GM19099 (cell line): ENCODE results near the gene MORN5.

ENCODE experiments used
- POLR2A ChIP-seq: IDR thresholded peaks from 3 replicates; pipeline ENCODE4 v1.6.1; 2011; ENCODE audit warnings: low read depth; ENCODE audit not compliant: insufficient read length; ENCODE audit errors: extremely low read depth

MORN5 gene

DNA sequence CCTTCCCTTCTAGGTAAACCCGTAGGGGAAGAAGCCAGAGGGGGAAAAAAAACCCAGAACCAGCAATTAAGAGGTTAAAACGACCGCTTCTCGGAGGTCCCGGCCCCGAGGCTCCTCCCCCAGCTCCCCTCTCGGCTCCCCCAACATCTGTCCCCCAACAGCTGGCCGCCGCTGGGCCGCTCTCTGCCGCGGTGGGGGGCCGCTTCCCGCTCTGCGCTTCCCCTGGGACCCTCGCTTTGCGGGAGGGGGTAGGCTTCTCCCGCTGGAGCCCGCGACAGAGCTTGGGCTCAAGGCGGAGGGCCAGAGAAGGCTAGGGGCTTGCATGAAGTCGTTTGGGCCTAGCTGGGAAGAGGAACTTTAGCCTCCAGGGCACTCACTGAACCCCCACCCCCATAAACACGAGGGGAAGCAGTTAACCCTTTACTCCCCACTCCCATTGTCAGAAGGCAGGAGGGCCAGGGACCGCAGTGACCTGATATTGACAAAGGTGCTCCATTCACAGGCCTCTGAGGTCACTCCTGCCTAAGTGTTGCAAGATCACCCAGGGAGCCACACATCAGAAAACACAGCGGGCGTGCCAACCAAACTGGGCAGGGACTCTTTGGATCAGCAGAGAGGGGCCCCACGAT is 61.6 kb downstream of the MORN5 start:
- TF ChIP-seq POLR2A = no peak

DNA sequence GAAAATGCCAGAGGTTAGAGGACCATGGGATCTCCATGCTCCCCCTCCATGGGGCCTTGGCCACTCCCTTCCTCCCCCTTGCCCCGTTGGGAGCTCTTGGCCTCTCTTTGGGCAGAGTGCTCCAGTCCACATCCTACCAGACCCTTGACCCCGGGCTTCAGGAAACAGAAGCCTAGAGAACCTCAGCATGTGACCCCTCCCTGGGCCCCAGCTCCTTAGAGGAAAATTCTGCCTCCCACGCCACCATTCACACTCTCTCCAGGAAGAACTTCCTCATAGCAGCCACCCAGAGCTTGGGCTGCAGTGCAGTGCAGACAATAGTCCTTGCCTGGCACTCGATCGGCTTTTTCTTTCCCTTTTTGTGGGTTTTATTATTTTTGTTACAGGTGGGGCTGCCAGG is 63.1 kb downstream of the MORN5 start:
- no peak for TF ChIP-seq POLR2A

DNA sequence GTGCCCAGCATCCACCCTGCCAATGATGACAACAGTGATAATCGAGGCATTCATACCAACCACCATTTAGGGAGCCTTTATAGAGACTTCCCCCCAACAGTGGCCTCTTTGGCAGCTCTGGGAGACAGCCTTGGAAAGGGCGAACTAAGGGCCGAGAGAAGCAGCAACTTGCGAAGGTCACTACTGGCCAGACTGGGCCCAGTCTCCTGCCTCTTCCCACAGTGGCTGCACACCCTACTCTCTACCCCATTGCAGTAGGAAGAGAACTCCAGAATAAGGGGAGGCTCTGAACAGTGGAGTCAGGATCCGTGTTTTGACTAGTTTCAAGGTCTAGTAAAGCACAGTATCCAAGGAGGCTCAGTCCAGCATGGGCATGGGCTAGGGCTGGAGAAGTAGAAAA is 63.7 kb downstream of the MORN5 start:
- TF ChIP-seq POLR2A = no peak

DNA sequence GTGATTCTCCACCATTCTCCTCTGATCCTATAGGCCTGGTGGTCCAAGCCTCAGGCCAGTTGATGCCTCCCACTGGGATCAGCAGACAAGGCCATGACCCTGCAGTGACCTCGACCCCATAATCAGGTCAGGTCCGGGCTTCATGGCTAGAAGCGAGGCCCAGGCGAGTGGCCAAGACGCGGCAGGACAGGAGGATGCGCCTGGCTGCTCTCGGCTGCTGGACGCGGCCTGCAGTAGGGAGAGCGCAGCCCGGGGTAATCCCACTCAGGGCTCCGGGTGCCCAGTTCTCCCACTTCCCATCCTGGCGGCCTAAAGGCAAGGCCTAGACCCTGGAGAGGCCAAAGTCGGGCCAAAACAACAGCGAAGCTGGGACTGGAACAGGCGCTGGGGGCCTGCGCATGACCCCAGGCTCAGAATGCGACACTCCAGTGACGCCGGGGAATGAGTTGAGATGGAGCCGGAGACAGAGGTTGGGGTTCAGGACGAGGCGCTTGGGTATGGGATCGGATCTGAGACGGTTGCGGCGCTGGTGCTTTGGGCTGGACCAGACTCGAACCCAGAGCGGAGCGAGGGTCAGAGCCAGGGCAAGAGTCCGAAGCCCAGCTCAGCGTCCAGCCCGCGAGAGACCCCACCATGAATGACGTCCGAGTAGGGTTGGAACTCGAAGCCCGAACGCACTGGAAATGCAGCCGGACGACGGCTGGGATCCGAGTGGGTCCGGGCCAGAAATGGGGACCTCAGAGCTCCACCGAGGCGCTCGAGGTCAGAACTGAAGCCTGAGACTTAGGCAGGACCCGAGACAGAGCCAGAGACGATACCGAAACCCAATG is 65.8 kb downstream of the MORN5 start:
- TF ChIP-seq POLR2A = no peak

DNA sequence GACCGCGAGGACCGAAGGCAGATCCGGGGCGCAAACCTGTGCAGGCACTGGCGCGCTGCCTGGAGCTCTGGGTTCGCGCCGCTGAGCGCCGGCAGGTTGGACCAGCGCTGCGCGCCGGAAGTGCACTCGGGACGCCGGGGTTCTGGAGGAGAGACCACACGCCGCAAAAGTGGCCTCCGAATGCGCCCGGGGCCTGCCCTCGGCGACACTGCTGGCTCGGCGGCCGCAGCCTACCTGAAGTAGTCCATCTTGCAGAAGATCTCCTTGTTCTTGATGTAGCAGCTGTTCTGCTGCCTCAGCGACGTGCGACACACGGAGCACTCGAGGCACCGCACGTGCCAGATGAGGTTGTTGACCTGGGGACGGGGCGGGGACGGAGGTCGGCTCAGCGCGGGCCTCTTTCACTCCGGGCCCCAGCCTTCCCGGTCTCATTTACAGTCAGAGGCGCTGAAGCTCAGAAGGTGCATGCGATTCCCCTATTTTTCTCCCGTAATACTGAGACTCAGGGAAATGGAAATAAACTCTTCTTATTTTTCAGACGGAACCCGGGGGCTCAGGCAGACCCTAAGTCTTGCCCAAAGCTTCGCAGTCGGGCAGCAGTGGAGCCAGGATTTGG is 66.5 kb downstream of the MORN5 start:
- TF ChIP-seq POLR2A = no peak

DNA sequence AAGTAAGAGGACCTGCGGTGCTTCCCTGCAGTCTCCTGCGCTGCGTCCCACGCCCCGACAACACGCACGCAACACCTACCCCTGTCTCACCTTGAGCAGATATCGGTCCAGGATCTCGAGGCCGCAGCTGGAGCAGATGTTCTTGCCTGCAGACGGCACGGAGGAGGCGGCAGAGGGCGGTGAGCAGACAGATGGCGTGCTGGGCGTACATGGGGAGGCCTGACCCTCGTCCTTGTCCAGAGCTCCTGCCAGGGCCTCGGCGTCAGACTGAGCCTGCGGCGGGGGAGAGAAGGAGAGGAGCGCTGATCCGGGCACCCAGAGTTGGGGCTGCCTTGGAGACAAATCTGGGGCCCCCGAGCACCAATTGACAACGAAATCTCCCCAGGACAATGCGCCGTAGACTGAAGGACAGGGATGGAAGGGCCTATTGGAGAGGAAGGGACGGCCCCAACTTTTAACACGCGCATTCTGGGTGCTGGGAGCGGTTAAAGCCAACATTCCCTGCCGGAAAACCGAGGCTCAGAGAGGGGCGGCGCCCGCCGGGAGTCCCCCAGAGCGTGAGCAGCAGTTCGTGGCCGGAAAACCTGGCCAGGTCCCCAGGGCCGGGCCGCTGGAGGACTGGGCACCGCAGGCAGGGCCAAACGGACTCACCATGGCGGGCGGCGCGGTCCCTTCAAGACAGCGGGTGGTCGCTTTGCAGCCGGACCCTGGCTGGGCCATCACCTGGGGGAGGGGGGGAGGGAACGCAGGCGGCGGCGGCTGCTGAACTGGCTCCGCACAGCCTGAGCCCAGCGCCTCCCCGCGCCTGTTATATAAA is 67.3 kb downstream of the MORN5 start:
- no peak for TF ChIP-seq POLR2A

DNA sequence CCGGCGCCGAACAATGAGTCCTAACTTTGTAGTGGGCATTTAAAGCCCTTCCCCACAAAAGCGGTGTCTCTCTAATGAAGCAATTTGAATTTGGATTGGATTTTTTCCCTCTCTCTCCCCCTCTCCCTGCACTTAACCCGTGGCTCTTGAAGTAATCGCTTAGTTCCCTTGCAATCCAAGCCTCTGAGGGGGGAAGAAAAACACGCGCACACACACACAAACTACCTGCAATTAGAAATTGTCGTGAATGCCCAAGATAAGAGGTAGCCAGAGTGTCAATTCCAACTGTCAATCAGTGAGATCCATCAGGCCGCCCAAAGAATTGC is 67.8 kb downstream of the MORN5 start:
- no peak for TF ChIP-seq POLR2A

DNA sequence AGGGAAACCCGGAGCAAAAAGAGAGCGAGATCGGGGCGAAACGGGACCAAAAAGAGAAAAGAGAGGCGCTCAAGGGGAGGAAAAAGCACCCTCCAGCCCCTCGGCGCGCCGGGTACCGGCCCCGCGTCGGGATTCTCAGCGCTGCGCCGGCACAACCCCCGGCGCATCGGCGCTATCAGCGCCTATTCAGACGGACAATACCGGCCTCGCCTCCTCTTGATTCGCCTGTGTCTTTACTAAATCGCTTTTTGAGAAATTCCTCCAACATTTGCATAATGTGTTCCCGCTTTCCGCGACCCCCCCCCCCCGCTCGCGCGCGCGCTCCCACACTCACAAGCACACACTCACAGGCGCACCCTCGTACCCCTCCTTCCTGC is 68.5 kb downstream of the MORN5 start:
- TF ChIP-seq POLR2A = no peak

DNA sequence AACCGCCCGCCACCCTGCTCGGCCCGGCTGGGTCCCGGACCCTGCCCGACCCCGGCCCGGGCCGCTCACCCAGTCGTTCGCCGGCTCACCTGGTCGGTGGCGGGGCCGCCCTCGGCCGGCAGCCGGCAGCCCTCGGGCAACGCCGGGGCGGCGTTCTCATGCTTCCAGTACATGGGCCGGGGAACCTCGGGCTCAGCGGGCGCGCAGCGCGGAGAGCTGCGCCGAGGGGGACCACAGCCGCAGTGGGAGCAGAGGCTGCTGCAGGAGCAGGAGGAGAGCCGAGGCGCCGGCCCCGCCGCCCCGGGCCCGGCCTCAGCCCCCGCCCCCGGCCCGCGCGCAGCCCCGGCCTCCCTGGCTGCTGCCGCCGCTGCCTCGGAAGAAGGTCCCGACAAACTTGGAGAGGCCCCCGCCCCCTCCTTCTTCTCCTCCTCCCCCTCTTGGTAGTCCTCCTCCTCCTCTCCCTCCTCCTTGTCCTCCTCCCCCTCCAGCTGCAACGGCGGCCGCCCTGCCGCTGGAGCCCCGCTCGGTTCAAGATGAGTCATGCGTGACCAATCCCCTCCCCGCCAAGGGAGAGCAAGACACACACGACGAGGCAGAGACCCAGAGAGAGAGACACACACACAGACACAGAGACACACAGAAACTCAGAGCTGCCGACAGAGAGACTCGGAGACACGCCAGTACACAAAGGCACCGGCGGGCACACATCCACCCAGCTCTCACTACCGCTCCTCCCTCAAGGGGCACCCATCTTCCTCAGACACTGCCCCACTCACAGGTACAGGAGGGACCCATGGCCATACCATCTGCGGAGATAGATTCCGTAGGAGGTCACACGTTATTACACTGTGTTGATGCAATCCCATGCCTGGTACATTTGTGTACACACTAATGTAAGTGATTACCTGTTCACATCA is 69.1 kb downstream of the MORN5 start, which contains the start of gene LHX6:
Gene LHX6 (minus strand): TSS at position 390 of the 917 bp plus-strand sequence. CDS start 217 bp downstream, at position 173.
- no peak for TF ChIP-seq POLR2A

DNA sequence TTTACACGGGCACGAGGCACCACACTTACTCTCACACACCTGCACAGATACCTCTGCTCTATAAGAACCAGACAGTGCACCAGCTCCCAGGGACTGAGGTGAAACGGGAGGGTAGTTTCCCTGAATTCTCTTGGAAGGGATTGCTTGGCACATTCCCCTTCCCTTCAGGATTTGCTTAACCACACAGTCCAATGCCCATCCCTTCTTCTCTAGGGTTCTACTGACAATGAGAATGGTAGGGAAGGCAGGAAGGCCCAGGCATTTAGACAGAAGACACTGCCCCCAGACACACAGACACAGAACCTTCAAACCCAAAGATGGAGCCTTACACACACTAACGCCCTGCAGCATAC is 69.8 kb downstream of the MORN5 start:
- no peak for TF ChIP-seq POLR2A

DNA sequence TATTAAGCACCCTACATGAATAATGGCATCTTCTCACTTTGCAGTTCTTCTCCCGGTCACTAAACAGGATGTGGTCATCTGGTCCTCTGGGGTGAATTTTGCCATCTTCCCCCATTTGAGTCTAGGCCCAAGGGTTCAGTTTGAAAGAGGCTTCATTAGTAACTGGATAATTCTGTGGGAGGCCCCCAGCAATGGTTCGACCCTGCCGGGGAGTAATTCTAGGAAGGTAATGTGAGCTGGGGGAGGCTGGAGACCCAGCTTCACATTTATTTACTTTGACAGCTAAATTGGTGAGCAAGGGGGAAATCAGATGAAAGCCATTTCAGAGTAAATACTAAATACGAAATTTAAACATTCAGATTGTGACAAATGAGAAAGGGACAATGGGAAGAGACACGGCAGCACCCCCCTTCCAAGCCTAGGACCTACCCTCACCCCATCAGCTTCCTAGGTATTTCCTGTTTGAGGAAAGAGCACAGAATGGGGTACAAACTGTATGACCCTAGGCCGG is 73.1 kb downstream of the MORN5 start:
- no peak for TF ChIP-seq POLR2A

DNA sequence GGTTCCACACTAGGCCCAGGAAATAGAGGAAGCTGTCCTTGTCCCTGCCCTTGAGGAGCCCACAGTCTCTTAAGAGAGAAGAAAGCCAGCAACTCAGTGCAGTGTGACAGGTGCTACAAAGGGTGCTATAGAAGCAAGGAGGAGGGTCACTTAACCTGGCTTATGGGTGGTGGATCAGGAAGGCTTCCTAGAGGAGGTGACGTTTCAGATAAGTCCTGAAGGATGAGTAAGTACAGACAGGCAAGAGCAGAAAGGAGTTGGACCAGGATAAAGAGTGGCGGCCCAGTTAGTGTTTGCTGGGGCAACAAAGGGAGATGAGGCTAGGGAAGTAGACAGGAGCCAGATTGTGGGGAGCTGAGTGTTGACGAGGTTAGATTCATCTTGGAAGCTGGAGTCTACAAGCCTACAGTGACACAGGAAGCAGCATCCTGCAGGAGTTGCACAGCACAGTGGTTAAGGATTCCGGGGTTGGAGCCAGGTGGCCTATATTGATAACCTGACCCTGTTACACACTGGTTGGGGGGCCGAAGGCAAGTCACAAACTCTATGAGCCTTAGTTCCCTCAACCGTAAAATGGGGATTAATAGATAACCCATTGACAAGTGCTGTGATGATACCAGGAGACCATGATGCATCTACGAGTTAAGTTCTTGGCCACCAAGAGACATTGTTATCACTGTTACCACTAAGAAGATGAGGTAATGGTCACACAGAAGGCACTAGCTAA is 74.5 kb downstream of the MORN5 start:
- TF ChIP-seq POLR2A = no peak

DNA sequence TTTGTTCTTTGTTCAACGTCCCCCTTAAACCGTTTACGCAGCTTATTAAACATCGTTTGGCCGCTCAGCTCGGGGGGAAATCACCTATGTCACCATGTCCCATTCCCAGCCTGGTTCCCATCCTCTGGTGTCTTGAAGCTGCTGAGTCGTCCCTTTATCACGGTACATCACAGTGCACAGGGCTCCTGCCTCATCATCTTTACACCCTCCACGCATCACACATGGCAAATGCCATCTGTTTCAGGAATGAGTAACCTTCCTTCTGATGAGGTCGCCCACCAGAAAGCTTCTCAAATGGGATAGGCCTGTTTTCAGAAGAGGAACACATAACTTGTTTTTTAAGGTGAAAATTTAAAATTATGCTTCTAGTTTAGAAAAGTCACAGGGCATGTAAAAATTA is 77.0 kb downstream of the MORN5 start:
- no peak for TF ChIP-seq POLR2A

DNA sequence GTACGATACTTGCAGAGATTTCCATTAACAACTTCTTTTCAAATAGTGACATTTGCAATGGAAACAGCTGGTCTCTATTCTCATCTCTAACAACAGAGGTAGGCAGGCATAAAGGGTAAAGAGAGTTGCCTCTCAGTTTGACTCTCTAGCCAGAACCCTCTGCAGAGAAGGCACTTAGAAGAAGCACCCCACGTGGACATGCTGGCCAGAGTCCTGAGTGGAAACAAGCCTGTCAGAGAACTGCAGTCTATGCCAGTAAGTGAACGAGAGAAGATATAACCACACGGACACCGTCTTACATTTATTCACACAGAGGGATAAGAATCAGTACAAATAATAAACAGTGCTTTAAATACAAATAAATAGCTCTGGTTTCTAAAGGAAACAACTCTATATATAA is 80.0 kb downstream of the MORN5 start:
- TF ChIP-seq POLR2A = no peak

DNA sequence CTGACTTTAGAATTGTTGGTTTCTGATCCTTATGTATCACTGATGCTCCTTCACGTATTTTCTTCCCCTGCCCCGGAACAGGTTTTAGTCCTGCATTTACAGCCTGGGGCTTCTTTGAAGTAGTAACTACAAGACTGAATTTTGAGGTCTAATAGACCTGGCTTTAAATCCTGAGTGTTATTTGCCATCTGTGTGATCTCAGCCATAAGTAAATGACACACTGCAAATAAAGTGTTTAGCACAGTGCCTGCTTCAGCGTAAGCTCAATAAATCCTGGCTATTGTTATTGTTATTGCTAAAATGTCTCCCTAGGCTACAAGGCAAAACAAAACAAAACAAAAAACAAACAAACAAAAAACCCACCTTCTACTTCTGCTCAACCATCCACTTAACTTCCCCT is 84.6 kb downstream of the MORN5 start:
- TF ChIP-seq POLR2A = no peak
